ENCODE results near the gene CPT1C. TPM values are rescaled to one million over a fixed set of nuclear protein-coding genes. Genes with fewer than 3 reads are reported as not detected.
"Not testable (repeated sequence)": the region's sequence is repeated elsewhere in the genome, so short reads cannot be mapped to it uniquely, and the experiment has no call there.

Gene CPT1C
- total RNA-seq, 2 donors from 2014 or later, result 0.31 to 1.0 TPM

DNA sequence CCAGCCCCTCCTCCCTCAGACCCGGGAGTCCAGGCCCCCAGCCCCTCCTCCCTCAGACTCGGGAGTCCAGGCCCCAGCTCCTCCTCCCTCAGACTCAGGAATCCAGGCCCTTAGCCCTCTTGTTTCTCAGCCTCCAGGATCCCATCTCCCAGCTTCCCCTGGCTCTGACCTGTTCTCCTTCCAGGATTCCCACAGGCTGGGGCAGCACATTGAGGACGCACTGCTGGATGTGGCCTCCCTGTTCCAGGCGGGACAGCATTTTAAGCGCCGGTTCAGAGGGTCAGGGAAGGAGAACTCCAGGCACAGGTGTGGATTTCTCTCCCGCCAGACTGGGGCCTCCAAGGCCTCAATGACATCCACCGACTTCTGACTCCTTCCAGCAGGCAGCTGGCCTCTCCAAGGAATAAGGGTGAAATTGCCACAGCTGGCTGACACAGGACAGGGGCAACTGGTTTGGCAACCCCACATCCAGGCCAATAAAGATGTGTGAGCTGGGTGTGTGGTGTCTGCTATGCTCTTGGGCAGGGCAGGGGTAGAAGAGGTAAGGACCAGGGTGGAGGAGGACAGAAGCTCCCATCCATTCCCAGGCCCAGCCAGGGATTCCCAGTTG is 22.4 kb downstream of the CPT1C start:
- Mint-ChIP-seq H3K27me3 (peaks cover 5% of the 10 kb centered on the region), H3K27ac (no peak overlapping the region), H3K4me1 (peaks cover 11% of the 10 kb centered on the region), H3K4me3 (no peak overlapping the region), H3K36me3 (ENCODE audit: low read depth) (peaks cover 5% of the 10 kb centered on the region)
- DNase-seq (no peak), ATAC-seq (no peak)
- H3K9me3 ChIP-seq (ENCODE audit: control insufficient read depth, low read length, poor library complexity, severe bottlenecking), result no peaks in the 10 kb centered on the region

DNA sequence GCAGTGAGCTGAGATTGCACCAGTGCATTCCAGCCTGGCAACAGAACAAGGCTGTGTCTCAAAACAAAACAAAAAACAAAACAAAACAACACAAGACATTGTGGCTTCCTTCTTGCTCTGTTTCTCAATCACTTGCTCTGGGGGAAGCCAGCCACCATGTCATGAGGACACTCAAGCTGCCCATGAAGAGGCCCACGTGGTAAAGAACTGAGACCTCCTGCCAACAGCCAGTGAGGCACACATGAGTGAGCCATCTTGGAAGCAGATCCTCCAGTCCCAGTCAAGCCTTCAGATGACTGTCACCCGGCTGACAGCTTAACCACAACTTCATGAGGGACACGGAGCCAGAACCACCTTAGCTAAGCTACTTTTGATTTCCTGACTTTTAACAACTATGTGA is 25.2 kb downstream of the CPT1C start:
- DNase-seq (no peak), ATAC-seq (no peak)
- no peaks in the 10 kb centered on the region for H3K36me3 Mint-ChIP-seq (ENCODE audit: low read depth)
- no peaks in the 10 kb centered on the region for H3K9me3 ChIP-seq (ENCODE audit: control insufficient read depth, low read length, poor library complexity, severe bottlenecking)
- H3K4me1 Mint-ChIP-seq, result peaks cover 11% of the 10 kb centered on the region
- H3K4me3 Mint-ChIP-seq, result no peak overlapping the region
- H3K27ac Mint-ChIP-seq, result peak overlapping the region; percentile 19
- H3K27me3 Mint-ChIP-seq, result no peaks in the 10 kb centered on the region

DNA sequence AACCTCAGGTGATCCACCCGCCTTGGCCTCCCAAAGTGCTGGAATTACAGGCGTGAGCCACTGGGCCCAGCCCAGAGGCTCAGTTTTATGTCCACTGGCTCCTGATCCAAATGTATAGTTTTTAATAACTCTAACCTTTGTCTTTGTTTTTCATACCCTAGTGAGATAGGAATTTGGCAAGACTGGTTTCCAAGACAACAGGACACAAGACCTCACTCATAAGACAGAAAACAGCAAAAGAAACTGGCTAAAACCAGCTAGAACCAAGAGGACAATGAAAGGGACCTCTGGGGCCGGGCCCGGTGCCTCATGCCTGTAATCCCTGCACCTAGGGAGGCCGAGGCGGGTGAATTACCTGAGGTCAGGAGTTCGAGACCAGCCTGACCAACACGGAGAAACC is 27.6 kb downstream of the CPT1C start:
- H3K27me3 Mint-ChIP-seq, result no peaks in the 10 kb centered on the region
- H3K27ac Mint-ChIP-seq, result peak overlapping the region; percentile 93
- H3K4me1 Mint-ChIP-seq, result peaks cover 9% of the 10 kb centered on the region
- peak overlapping the region; percentile 12 for H3K4me3 Mint-ChIP-seq
- DNase-seq (no peak), ATAC-seq (no peak)
- H3K9me3 ChIP-seq (ENCODE audit: control insufficient read depth, low read length, poor library complexity, severe bottlenecking), result no peaks in the 10 kb centered on the region
- H3K36me3 Mint-ChIP-seq (ENCODE audit: low read depth), result no peaks in the 10 kb centered on the region

DNA sequence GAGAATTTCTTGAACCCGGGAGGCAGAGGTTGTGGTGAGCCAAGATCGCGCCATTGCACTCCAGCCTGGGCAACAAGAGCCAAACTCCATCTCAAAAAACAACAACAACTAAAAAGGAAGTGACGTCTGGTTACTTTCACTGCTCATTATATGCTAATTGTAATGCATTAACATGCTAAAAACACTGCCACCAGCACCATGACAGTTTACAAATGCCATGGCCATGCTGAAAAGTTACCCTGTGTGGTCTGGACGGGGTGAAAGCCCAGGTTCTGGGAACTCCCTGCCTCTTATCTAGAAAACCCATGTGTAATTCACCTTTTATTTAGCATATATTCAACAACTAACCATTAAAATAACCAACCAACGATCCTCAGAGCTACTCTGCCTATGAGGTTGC is 28.1 kb downstream of the CPT1C start:
- no peak overlapping the region for H3K4me3 Mint-ChIP-seq

DNA sequence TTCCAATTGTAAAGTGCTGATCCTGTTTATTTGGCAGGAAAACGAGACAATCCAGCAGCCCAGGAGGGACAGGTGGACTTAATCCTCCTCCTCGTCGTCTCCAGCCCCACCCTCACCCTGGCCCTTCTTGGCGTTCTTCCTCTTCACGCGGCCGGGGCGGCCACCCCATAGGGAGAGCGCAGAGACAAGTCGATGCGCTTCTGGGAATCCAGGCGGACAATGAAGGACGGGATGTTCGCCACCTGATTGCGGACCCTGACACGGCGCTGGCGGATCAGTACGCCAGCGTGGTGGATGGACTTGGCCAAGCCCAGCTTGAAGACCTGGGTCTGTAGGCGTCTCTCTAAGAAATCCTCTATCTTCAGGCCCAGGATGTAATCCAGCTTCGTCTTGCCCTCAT is 28.5 kb downstream of the CPT1C start:
- H3K36me3 Mint-ChIP-seq (ENCODE audit: low read depth); H3K4me1 Mint-ChIP-seq; H3K4me3 Mint-ChIP-seq; DNase-seq; H3K27ac Mint-ChIP-seq; H3K9me3 ChIP-seq (ENCODE audit: control insufficient read depth, low read length, poor library complexity, severe bottlenecking); H3K27me3 Mint-ChIP-seq; ATAC-seq: not testable (repeated sequence)

More for the DNA sequence above, 28.1 kb downstream of the CPT1C start:
- peaks cover 9% of the 10 kb centered on the region for H3K4me1 Mint-ChIP-seq
- DNase-seq, result no peak
- no peaks in the 10 kb centered on the region for H3K27me3 Mint-ChIP-seq
- no peak overlapping the region for H3K27ac Mint-ChIP-seq
- H3K36me3 Mint-ChIP-seq (ENCODE audit: low read depth), result no peaks in the 10 kb centered on the region
- ATAC-seq, result no peak
- H3K9me3 ChIP-seq (ENCODE audit: control insufficient read depth, low read length, poor library complexity, severe bottlenecking), result no peaks in the 10 kb centered on the region

DNA sequence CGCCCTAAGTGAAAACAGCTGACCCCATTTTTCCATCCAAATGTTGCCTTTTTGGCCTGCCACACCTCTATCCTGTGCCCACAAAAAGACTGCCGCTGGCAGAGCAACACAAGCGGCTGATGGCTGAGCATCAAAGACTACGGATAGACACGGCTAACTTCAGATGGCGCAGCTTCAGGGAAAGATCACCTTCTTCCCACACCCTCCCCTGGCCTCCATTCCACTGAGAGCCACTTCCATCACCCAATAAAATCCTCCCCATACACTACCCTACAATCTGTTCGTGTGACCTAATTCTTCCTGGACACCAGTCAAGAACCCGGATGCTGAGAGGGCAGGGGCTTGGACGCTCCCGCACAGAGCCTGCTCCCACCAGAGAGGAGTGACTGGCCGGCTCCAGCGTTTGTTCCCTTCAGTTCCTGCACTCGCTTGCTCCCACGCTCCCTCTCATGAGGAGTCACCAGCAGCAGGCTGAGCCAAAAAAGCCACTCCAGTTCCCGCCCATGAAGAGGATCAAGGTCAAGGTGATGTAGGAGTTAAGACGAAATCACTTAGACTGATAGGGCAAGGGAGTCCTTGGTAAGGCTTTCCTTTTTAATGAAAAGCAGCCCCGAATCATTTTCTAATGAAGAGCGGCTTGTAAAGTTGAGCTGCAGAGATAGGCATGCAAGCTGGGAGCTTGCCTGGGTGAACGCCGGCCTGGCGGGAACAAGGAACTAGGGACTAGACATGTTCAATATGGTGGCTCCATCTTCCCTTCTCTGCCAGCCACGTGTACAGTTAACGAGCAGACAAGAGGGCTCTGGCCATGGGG is 36.5 kb downstream of the CPT1C start:
- H3K9me3 ChIP-seq (ENCODE audit: control insufficient read depth, low read length, poor library complexity, severe bottlenecking), result no peaks in the 10 kb centered on the region
- ATAC-seq (no peak), DNase-seq (no peak)
- Mint-ChIP-seq H3K4me3 (no peak overlapping the region), H3K4me1 (no peaks in the 10 kb centered on the region), H3K27me3 (no peaks in the 10 kb centered on the region), H3K36me3 (ENCODE audit: low read depth) (no peaks in the 10 kb centered on the region), H3K27ac (no peak overlapping the region)

DNA sequence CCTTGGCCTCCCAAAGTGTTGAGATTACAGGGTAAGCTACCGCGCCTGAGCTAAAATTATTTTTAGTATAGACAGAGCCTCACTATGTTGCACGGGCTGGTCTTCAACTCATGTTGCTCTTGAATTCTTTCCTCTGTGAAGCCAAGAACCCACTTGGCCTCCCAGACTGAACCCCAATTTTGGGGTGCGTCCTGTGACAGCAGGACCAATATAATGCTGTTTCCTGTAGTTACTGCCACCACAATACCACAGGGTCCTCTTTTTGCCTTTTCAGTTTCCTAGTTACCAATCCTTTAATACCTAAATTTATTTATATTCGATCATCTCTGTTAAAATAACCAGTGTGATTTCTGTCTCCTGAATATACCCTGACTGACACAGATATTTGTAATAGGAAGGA is 39.2 kb downstream of the CPT1C start:
- no peak for ATAC-seq
- H3K4me1 Mint-ChIP-seq, result no peaks in the 10 kb centered on the region
- no peak overlapping the region for H3K27ac Mint-ChIP-seq
- no peak overlapping the region for H3K4me3 Mint-ChIP-seq
- no peaks in the 10 kb centered on the region for H3K27me3 Mint-ChIP-seq
- no peaks in the 10 kb centered on the region for H3K36me3 Mint-ChIP-seq (ENCODE audit: low read depth)
- DNase-seq, result no peak
- no peaks in the 10 kb centered on the region for H3K9me3 ChIP-seq (ENCODE audit: control insufficient read depth, low read length, poor library complexity, severe bottlenecking)

DNA sequence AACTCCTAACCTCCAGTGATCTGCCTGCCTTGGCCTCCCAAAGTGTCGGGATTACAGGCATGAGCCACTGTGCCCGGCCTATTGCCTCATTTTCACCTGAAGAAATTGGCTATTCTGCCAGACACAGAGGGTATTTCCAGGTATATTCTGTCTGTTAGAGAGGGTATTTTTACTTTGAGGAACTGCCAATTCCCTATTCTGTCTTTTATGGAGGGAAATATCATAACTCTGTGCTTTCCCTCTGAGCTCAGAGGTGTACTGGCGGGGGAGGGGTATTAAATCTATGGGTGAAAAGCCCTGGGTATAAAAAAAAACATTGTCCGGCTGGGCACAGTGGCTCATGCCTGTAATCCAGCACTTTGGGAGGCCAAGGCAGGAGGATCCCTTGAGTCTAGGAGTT is 47.4 kb downstream of the CPT1C start:
- DNase-seq, result no peak
- no peaks in the 10 kb centered on the region for H3K27me3 Mint-ChIP-seq

DNA sequence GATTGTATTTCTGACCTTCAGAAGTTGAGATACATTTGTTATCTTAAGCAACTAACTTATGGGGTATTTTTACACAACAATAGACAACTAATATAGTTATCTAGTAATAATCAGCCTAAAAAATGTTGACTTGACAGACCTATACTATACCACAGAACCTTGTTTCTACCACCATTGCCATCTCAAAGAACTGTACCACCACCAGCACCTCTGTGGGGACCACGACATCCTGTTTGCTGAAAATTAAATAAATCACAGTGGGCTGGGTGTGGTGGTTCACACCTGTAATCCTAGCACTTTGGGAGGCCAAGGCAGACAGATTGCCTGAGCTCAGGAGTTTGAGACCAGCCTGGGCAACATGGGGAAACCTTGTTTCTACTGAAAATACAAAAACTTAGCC is 48.2 kb downstream of the CPT1C start:
- no peaks in the 10 kb centered on the region for H3K9me3 ChIP-seq (ENCODE audit: control insufficient read depth, low read length, poor library complexity, severe bottlenecking)
- DNase-seq (no peak), ATAC-seq (no peak)
- peaks cover 2% of the 10 kb centered on the region for H3K36me3 Mint-ChIP-seq (ENCODE audit: low read depth)
- no peaks in the 10 kb centered on the region for H3K27me3 Mint-ChIP-seq
- peak overlapping the region; percentile 9 for H3K4me3 Mint-ChIP-seq
- no peaks in the 10 kb centered on the region for H3K4me1 Mint-ChIP-seq
- no peak overlapping the region for H3K27ac Mint-ChIP-seq

More for the DNA sequence above, 47.4 kb downstream of the CPT1C start:
- no peaks in the 10 kb centered on the region for H3K9me3 ChIP-seq (ENCODE audit: control insufficient read depth, low read length, poor library complexity, severe bottlenecking)
- Mint-ChIP-seq H3K4me1 (no peaks in the 10 kb centered on the region), H3K4me3 (no peak overlapping the region), H3K27ac (no peak overlapping the region), H3K36me3 (ENCODE audit: low read depth) (peaks cover 2% of the 10 kb centered on the region)
- no peak for ATAC-seq

DNA sequence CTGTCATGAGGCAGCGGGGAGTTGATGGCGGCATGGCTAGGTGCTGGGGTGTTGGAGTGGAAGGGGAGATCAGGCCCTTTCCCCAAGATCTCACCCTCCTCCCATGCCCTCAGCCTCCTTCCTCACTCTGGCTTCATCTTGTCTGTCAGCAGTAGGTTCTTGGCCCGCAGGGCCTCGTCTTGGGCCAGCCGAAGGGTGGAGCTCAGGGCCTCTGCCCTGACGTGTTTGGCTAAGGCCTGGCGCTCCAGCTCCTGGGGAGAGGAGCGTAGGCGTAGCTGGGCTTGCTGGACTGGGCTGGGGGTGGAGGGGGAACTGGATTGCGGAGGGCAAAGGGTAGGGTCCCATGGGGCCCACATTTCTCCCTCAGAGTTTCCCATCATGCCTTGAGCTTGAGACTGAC is 49.0 kb downstream of the CPT1C start:
- Mint-ChIP-seq H3K36me3 (ENCODE audit: low read depth) (peaks cover 2% of the 10 kb centered on the region), H3K4me3 (no peak overlapping the region), H3K27ac (no peak overlapping the region), H3K27me3 (no peaks in the 10 kb centered on the region), H3K4me1 (peaks cover 2% of the 10 kb centered on the region)
- ATAC-seq (no peak), DNase-seq (no peak)
- H3K9me3 ChIP-seq (ENCODE audit: control insufficient read depth, low read length, poor library complexity, severe bottlenecking), result no peaks in the 10 kb centered on the region

DNA sequence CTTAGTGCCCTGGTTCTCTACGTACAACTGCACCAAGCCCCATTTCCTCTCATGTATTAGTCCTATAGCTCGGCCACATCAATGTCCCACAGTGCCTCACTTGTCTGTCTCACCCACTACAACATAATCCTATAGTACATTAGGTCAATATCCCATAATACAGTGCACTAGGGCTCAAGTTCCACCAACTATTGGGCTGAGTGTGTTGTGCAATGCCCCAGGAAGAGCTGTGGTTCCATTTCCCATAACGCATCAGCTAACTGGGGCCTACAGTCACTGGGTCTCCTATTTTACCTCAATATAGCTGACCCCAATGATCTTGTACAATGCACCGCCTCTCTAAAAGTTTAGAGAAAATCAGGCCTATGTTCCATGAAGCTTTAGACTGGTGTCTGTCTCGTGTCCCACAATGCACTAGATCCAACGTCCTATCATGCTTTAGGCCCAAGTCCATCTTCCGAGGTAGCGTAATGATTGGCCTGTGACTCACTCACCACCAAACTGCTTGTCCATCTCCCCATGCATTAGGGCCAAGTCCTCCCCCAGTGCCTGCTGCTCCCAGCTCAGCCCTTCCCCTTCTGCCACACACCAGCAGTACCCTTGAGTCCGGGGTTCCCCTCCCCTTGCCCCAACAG is 50.4 kb downstream of the CPT1C start:
- DNase-seq, result no peak
- Mint-ChIP-seq H3K36me3 (ENCODE audit: low read depth) (peaks cover 2% of the 10 kb centered on the region), H3K27me3 (no peaks in the 10 kb centered on the region), H3K4me3 (no peak overlapping the region), H3K27ac (no peak overlapping the region), H3K4me1 (peaks cover 2% of the 10 kb centered on the region)
- ATAC-seq, result no peak
- H3K9me3 ChIP-seq (ENCODE audit: control insufficient read depth, low read length, poor library complexity, severe bottlenecking), result no peaks in the 10 kb centered on the region

DNA sequence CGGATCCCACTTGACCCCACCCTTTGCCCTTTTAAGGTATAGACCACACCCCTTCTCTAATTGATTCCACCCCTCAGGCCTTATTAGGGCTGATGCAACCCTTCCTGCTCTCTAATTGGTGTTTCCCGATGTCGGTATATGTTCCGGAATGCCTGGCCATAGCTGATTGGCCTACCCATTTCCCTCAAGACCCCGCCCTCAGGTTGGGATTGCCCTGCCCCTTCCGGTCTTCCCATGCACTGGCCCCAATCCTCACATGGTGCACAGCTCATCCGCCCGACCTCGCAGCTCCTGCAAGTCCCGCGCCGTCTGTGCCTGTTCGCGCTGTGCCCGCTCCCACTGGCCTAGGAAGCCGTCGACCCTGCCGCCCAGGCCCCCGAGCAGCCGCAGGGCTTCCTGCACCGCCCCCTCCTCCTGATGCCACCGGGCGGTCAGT is 54.0 kb downstream of the CPT1C start:
- peaks cover 3% of the 10 kb centered on the region for H3K36me3 Mint-ChIP-seq (ENCODE audit: low read depth)
- no peaks in the 10 kb centered on the region for H3K9me3 ChIP-seq (ENCODE audit: control insufficient read depth, low read length, poor library complexity, severe bottlenecking)
- H3K27ac Mint-ChIP-seq, result no peak overlapping the region
- no peaks in the 10 kb centered on the region for H3K27me3 Mint-ChIP-seq
- ATAC-seq (no peak), DNase-seq (no peak)
- H3K4me1 Mint-ChIP-seq, result peaks cover 2% of the 10 kb centered on the region
- H3K4me3 Mint-ChIP-seq, result no peak overlapping the region

DNA sequence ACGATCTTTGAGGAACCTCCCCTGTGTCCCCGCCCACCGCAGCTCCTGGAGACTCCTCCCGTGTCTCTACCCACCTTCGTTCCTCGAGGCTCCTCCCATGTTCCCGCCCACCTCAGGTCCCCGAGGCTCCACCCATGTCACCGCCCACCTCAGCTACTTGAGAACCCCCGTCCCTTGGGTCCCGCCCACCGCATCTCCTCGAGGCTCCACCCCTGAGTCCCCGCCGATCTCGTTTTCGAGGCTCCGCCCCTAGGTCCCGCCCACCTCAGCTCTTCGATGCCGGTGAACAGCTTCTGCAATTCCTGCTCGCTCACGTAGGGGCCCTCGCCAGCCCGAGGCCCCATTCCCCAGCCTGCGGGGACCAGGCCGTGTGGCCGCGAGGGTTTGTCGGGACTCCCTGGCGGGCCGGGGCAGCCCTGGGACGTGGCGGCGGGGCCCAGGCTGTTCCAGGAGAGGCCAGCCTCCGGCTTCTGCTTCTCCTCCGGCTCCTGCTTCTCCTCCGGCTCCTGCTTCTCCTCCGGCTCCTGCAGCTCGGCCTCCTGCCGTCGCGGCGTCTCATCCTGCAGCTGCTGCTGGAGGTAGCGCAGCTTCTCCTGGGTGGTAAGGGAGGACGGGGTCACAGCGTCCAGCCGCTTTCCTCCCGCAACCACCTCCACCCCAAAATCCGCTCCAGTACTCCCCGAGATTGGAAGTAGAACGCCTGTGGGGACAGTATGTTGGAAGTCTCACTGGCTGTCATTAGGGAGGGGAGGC is 55.5 kb downstream of the CPT1C start:
- peaks cover 2% of the 10 kb centered on the region for H3K4me1 Mint-ChIP-seq
- H3K27me3 Mint-ChIP-seq, result peaks cover 4% of the 10 kb centered on the region
- DNase-seq, result peak; percentile 22 to 43 (median 41)
- no peak overlapping the region for H3K4me3 Mint-ChIP-seq
- H3K9me3 ChIP-seq (ENCODE audit: control insufficient read depth, low read length, poor library complexity, severe bottlenecking), result no peaks in the 10 kb centered on the region
- peaks cover 3% of the 10 kb centered on the region for H3K36me3 Mint-ChIP-seq (ENCODE audit: low read depth)
- ATAC-seq, result peak; percentile 79
- no peak overlapping the region for H3K27ac Mint-ChIP-seq

Measured in T-helper 17 cell (primary cell).